NOMO-1 treated with dmso at 0.1 percent for 144 hours (cell line): ENCODE data around the gene MICB.

Source experiments
- DNase-seq: peaks from one replicate; lab custom pipeline; 2025; ENCODE audit not compliant: unreplicated experiment; lab: John Stamatoyannopoulos, UW

MICB gene

GRCh38 chr6:31559606-31559957, 61.6 kb downstream of the MICB start:
- no peak for DNase-seq

- peak; percentile 95 for DNase-seq
Observed at GRCh38 chr6:31559958-31560696, 62.2 kb downstream of the MICB start.

GRCh38 chr6:31560697-31561058, 62.7 kb downstream of the MICB start:
- no peak for DNase-seq
